Measurements from ENCODE around the gene AHDC1.

DNA sequence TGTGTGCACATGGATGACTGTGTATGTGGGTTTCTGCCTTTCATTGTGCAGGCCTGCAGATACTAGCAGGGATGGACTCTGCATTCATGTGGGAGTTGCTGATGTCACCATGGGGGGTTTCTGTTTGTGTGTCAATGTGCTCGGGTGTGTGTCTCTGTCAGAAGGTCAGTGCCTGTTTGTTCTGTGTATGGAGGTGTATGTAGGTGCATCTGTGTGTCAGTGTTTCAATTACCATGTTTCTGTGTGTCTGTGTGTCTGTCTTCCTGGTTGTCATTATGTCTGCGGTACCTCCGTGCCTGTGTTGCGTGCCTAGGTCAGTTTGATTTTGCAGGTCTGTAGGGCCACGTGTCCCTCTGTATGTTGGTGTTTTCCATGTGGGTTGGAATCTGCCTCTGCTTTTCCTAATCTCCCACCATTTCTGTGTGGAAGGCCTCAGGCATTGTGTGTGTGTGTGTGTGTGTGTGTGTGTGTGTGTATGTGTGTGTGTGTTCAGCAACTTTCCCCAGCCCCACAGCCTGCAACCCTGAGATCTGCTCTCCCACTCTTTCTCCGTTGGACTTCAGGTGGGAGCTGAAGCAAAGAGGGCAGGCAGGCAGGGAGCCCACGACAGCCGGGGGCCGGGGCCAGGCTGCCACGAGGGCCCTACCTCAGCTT lies 77.2 kb downstream of the AHDC1 start:
- no peak for TF ChIP-seq EZH2 (IDR thresholded peaks at IDR 0.05; ENCODE audit: borderline replicate concordance, low read depth, low read length, severe bottlenecking)
- no peak for TF ChIP-seq POLR2A (IDR thresholded peaks at IDR 0.05; ENCODE audit: low read depth, low read length)
- TF ChIP-seq, protein P1, sequence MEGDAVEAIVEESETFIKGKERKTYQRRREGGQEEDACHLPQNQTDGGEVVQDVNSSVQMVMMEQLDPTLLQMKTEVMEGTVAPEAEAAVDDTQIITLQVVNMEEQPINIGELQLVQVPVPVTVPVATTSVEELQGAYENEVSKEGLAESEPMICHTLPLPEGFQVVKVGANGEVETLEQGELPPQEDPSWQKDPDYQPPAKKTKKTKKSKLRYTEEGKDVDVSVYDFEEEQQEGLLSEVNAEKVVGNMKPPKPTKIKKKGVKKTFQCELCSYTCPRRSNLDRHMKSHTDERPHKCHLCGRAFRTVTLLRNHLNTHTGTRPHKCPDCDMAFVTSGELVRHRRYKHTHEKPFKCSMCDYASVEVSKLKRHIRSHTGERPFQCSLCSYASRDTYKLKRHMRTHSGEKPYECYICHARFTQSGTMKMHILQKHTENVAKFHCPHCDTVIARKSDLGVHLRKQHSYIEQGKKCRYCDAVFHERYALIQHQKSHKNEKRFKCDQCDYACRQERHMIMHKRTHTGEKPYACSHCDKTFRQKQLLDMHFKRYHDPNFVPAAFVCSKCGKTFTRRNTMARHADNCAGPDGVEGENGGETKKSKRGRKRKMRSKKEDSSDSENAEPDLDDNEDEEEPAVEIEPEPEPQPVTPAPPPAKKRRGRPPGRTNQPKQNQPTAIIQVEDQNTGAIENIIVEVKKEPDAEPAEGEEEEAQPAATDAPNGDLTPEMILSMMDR (IDR thresholded peaks at IDR 0.05; ENCODE audit: extremely low read depth in 1 of 2, insufficient read depth in 1 of 2, low read depth in 1 of 2, low read length in 2 of 2): no peak
- no peak for TF ChIP-seq POLR2AphosphoS5 (IDR thresholded peaks at IDR 0.05; ENCODE audit: insufficient read depth, low read depth, low read length)
- TF ChIP-seq JUN (IDR thresholded peaks at IDR 0.05; ENCODE audit: borderline replicate concordance, insufficient read depth, insufficient read length, low read depth): no peak
- TF ChIP-seq FOS (IDR thresholded peaks at IDR 0.05; ENCODE audit: borderline replicate concordance, insufficient read depth, low read length): no peak
- TF ChIP-seq, protein P2, sequence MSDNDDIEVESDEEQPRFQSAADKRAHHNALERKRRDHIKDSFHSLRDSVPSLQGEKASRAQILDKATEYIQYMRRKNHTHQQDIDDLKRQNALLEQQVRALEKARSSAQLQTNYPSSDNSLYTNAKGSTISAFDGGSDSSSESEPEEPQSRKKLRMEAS (IDR thresholded peaks at IDR 0.05; ENCODE audit: insufficient read depth, insufficient read length): no peak
- no peak for TF ChIP-seq GATA2 (IDR thresholded peaks at IDR 0.05; ENCODE audit: insufficient read depth, insufficient read length, low read depth, low read length)
